IPS-NIHi11 (cell line): Measurements from ENCODE around the gene RASA3.
"Not testable (repeated sequence)": the region's sequence is repeated elsewhere in the genome, so short reads cannot be mapped to it uniquely, and the experiment has no call there.

ENCODE experiments used
- DNase-seq: peaks from one replicate; pipeline ENCODE4 v3.0.0; 2012; ENCODE audit warnings: mixed read lengths, low spot score

The RASA3 gene

DNA sequence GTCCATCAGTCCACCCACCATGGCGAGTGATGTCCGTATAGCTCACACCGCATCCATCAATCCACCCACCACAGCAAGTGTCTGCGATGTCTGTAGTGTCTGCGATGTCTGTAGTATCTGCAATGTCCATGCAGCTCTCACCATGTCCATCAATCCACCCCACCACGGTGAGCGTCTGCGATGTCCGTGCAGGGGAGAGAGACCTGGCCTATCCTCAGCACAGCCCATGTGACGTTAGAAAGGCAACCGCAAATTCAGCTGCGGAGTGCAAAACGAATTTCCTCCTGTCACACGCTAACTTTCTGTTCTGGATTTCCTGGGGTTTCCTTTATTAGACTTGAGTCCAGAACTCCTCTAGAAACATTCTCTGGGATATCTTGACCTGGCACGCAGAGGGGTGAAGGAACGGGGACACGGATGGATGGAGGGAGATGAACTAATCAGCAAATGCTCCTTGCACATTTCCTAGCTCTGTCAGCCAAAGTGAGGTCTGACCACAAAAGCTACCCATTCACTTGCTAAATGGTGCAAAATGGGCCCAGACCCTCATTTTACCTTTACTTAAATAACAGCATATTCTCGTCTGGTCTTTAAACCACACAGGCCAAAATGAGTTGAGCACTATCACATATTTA is 18.3 kb downstream of the RASA3 start:
- no peak for DNase-seq

DNA sequence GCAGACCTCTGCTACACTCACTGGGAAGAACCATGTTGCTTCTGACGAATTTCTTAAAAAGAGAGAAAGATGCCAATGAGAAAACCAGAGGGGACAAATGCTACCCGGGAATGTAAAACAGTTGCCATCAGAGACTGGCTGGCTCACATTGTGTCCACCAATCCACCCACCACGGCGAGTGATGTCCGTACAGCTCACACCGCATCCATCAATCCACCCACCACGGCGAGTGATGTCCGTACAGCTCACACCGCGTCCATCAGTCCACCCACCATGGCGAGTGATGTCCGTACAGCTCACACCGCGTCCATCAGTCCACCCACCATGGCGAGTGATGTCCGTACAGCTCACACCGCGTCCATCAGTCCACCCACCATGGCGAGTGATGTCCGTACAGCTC is 19.0 kb downstream of the RASA3 start:
- not testable (repeated sequence) for DNase-seq

DNA sequence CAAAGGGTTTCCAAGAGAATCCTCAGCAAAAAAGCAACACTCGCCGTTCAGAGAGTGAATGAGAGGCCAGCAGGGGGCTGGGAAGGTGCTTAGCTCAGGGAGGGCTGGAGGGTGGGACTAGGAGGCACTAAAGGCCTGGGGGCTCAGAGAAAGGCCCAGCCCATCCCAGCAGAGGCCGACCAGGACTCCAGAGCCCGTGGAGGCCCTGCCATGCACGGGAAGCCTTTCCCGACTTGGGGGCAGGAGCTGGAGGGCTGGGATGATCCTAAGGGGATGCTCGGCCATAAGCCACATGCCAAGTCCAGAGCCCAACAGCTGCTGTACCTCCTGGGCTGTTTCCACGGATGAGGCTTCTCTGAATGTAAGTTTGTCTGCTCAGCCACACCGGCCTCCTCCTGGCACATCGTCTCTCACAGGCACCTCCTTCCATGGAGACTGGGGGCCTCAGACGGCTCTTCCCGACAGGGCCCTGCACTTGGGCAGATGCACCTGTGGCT is 19.5 kb downstream of the RASA3 start:
- no peak for DNase-seq

DNA sequence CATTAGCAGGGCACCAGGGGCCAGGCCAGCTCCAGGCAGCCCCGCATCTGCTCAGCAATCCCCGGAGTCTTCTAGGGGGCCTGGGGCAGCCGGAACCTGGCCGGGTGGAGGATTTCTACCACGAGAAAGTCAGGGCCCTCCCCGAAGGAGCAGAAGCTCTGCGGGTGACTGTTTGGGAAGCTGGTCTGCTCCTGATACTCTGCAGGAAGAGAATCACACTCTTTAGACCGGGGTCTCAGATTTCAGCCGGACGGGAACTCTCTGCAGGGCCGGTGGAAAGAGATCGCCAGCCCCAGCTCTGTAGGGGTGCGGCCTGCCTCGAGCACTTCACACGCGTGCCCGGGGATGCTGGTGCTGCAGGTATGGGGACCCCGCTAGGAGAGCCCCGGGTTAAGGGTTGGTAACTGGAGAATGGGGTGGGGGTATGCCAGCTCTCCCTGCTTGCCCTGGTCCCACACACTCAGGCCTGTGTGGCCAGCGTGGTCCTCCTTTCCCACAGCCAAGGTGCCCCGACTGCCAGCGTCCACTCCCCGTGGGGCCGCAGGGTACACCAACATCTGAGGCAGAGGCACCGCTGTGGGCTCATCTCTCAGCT is 20.1 kb downstream of the RASA3 start:
- no peak for DNase-seq

DNA sequence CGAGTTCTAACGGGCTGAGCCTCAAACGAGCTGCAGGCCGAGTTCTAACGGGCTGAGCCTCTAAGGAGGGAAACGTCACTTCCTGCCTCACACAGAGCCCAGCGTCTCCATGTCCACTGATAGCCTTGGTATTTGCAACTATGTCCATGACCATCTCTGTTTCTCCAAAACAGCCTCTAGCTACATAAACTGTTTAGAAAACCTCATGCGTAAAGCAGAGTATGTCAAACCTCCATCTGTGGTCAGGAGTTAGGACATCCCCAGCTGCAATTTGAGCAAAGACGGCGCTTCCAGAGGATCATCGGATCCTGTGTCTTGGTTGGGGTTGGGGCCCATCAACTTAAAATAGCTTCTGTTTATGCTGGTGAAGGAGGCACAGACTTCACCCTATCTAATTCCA is 20.8 kb downstream of the RASA3 start:
- no peak for DNase-seq

DNA sequence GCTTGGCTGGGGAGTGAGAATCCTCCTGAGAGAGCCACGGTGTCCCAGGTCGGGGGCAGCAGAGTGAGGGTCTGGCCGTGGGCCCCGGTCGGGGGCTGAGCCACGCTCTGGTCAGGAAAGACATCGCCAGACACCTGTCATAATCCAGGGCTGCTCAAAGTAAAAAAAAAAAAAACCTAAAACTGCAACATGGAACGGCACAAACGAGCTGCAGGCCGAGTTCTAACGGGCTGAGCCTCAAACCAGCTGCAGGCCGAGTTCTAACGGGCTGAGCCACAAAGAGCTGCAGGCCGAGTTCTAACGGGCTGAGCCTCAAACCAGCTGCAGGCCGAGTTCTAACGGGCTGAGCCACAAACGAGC is 21.6 kb downstream of the RASA3 start:
- not testable (repeated sequence) for DNase-seq

DNA sequence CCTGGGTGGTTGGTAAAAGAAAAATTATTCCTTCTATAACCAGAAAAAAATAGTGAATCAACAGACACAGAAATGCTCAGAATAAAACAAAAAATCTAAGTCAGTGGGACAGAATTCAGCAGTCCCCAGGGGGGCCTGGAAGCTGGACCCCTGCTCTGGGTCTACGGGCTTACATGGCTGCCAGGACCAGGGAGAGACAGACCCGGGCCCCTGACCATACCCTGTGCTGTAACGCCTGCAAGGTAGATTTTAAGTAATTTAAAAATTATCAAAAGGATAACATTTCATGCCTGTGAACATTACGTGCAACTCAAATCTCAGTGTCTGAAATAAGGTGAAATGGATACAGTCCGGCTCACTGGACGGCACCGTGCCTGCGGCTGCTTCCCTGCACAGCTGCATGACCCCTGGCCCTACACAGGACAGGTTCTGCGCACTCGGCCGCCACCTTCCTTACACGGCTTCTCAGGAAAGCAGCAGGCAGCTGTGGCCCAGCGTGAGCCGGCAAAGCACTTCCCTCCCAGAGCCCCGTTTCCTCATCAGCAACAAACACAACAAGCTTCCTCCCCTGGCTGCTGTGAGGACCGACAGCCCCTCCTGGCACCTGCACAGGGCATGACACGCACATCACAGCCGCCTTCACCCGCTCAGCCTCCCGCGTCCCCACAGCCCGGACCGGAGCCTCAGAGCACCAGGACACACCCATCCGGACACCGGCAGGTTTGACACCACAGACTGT is 22.2 kb downstream of the RASA3 start:
- peak; percentile 59 for DNase-seq

DNA sequence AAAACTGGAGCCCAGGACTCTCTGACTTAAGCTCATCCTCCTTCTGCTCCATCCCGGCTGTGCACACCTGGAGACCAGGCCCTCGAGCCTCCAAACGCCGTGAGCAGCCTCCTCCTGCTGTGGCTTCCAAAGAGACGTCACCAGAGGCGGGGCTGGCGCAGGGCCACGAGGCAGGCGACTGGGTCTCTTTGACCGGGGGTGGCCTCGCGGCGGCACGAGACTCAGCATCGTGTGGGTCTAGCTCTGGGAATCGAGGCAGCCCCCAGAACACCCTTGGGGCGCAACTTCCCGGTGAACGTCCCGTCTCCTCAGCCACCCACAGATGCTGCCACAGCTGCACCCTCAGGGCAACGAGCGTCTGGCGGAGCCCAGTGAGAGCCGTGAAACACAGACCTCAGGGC is 22.8 kb downstream of the RASA3 start:
- no peak for DNase-seq

DNA sequence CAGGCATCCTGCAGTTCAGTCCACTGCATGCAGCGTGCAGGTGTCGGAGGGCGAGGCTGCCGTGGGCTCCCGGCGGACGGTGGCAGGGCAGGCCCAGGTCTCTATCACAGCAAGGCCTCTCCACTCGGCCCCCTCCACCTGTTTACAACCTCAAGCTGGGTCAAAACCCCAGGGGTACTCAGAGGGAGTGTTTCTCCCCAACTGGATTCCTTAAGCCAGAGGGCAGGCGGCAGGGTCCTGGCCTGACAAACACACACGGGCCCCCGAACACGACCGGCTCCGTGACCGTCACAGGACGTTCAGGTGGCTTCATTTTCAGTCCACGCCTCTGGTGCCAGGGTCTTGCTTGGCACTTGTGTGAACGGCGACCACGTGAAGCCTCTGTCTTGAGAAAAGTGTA is 23.5 kb downstream of the RASA3 start:
- DNase-seq: no peak

DNA sequence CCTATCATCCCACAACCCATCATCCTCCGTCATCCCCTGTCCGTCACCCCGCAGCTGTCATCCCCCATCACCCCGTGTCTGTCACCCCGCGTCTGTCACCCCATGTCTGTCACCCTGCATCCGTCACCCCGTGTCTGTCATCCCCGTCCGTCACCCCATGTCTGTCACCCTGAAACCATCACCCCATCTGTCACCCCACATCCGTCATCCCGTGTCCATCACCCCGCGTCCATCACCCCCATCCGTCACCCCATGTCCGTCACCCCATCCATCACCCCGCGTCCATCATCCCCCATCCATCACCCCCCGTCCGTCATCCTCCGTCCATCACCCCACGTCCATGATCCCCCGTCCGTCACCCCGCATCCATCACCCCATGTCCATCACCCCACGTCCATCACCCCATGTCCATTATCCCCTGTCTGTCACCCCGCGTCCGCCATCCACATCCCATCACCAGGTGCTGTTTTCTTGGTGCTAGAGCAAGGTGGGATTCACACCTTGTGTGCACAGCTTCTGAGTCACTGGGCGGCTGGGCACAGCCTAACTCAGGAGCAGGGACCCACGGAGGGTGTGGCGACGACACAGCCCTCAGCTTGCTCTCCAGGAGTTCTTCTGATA is 24.2 kb downstream of the RASA3 start:
- DNase-seq: no peak

DNA sequence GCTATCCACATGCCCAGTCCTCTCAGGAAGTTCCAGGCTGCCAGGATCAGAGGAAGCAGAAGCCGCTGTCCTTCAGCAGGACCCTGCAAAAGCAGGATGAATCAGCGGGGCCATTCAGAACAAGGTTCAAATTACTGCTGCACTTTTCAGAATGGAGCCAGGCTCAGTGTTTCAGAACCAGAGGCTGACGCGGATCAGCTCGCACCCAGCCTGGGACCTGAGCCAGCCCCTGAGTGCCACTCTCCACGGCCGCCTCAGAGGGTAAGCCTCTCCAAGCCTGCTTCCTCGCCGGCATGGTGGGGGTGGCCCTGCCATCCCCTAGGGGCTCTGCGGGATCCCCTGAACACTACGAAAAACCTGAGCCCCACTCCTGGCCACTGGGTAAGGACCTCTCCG is 24.7 kb downstream of the RASA3 start:
- no peak for DNase-seq

DNA sequence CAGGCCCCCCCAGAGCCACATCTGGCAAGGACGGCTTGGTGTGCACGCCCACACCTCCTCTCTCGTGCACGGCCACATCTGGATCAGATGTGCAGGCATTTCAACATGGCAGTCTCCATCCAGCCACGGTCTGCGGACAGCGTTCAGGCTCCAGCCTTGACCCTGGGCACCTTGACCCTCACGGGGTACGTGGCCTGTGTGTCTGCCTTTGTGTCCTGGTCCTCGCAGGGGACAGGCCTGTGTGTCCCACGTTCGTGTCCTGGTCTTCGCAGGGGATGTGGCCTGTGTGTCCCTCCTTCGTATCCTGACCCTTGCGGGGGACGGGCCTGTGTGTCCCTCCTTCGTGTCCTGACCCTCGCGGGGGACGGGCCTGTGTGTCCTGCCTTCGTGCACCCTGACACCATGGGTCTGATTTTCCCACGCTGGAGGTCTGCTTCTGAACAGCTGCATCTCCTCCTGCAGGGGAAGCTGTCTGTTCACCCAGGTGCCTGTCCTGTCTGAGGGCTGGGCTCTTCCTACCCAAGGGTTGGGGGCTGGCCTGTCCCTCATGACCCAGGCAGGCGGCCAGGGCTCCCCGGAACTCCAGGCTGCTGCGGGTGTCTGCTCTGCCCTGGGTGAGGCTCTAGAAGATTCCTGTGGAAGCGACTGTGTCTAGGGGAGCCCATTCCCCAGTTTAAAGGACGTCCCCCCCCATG is 25.3 kb downstream of the RASA3 start:
- DNase-seq: no peak

DNA sequence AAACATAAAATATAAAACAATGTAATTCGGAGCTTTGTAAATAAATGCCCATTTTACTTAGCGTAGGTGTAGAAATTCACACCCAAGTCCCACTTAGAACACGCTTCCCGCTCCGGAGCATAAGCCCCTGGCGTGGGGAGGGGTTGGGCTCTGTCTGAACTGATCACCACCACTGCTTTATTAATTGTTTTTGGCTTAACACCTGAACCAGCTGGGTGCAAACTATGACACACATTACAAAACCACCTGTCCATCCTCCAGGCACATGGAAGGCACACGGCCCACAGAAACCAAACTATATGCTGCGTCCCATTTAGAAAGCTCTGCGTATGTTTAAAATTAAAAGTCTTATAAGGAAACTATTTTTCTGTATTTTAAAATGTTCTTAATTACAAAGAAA is 25.9 kb downstream of the RASA3 start:
- DNase-seq: no peak

DNA sequence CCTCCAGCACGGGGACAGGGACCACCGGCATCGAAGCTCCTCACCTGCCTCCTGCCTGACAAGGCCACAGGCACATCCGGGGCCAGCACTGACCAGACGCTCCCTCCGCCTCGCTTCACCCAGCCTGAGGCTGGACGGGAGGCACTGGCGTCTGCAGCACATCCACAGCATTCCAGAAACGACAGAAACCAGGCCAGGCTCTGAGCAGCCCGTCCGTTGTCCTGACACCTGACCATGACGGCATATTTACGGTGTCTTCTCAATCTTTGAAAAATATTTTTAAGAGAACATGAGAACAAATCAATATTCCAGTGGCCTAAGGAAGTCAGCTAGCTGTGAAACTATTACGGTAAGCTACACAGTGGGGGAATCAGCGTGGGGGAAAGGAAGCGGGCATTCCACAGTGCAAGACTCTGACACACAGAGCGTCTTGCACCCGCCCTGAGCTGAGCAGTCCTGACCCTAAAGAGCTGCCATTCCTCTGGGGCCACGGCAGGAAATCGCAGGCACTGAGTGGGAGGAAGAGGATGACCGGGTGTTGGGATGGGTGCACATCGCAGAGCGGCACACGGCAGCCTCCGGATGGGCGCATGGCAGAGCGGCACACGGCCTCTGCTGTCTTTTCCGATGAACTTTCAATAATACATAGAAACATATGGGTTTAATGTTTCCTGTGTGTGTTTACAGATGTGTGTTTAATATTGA is 26.8 kb downstream of the RASA3 start:
- no peak for DNase-seq

DNA sequence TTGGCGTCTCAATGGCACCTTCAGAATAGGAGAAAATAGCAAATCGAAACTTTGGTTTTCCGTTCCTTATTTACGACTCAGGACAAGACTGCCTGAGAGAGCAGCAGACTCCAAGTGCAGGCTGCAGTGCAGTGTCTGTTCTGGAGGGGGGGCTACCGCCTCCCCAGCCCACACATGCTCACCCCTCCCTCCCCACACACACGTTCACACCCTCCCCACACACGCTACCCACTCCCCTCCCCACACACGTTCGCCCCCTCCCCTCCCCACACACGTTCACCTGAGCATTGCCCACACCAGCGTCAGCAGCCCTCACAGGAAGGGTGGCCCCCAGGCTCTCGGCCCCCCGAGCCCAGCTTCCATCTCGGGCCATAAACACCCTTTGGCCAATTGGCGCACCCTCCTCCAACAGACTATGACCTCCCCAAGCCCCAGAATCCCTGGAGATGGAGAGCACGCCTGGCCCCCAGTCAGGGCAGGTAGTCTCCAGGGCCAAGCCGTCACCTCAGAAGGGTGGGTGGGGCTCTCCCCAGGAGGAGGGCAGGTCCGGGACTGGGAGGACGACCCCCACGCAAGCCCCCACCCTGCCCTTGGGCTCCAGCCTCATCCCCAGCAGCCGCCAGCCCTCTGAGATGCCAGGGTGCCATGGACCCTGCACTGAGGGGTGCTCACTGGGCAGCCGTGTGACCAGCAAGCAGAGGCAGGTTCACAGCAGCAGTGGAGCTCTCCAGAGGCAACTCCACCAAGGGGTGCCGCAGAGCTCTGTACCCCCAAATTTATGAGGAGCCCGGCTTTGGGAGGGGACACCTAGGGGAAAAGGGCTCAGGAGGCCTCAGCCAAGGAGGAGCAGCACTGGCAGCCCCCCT is 27.5 kb downstream of the RASA3 start:
- no peak for DNase-seq

DNA sequence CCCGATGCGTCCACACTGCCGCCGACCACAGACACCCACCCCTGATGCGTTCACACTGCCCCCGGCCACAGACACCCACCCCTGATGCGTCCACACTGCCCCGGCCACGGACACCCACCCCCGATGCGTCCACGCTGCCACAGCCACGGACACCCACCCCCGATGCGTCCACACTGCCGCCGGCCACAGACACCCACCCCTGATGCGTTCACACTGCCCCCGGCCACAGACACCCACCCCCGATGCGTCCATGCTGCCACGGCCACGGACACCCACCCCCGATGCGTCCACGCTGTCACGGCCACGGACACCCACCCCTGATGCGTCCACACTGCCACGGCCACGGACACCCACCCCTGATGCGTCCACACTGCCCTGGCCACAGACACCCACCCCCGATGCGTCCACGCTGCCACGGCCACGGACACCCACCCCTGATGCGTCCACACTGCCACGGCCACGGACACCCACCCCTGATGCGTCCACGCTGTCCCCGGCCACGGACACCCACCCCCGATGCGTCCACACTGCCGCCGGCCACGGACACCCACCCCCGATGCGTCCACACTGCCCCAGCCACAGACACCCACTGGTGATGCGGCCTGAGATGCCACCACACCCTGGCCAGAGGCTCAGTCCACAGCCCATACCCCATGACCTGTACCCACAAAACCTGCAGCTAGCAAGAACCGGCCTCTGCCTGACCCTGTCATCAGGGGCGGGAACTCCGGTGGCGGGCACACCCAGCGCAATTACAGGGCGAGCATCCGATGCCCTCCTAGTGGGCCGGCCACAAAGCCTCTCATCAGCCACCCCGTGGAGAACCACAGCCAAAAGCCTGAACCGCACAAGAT is 28.4 kb downstream of the RASA3 start:
- DNase-seq: no peak

DNA sequence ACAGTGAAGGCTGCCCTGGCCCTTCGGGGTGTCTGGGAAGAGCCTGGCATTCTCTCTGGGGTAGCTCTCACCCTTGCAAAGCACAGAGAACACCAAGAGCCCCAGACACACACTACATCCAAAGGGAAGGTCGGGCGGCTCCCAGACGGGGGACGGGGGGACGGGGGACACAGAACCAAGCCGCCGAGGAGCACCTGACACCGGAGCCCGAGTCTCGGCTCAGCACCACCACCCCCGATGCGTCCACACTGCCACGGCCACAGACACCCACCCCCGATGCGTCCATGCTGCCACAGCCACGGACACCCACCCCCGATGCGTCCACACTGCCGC is 29.2 kb downstream of the RASA3 start:
- not testable (repeated sequence) for DNase-seq

DNA sequence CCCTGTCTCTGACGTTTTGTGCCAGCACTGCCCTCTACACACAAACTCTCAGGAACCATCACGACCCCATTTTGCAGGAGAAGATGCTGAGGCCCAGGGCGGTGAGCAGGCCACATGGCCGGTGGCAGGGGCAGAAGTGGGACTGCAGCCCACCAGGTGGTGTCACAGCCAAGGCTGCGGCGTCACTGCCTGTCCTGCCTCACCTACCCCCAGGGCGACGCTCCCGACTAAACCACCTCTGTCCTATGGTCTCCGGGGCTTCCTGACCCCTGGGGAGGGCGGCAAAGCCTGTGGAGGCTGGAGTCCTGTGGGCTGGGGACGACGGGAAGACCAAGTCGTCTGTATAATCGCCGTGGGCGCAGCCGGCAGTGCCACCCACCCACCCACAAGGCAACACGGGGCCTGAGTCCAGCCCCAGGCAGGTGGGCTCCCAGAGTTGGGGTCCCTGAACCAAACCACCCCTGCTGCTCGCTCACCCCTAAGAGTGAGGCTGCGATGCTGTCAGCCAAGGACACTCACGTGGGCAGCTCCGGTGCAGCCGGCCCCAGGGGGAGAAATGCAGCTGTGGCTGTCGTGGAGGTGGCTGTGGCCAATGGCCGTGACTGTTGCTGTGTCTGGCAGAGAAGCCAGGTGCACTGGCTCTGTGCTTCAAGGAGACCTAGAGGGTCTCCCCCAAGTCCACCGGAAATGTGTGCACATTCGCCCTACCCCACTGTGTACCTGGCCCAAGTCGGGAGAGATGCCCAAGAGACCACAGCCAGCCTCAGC is 29.7 kb downstream of the RASA3 start:
- no peak for DNase-seq

DNA sequence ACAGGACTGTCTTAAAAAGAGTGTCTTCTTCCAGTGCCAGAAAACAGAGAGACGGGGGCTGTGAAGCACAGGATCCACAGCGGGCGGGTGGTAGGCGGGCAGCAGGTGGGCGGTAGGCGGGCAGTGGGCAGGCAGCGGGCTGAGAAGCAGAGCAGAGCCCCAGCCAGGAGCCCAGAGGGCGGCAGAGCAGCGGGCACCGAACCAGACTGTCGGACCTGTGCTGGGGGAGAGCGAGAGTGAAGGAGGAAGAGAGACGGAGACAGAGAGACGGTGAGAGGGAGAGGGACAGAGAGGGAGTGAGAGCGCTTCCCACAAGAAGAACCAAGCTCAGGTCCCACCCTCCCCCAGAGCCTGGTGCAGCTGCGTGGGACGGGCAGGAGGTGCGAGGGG is 30.3 kb downstream of the RASA3 start:
- DNase-seq: no peak
